BE2C (cell line): ENCODE results near the gene TALDO1.
A peak's percentile ranks its signal among the peaks of the same experiment; 100 is the strongest.

Source experiments
- DNase-seq: peaks from one replicate; pipeline ENCODE4 v3.0.0-alpha.2; 2020
- H3K27me3 ChIP-seq: fragments of 250-450 bp; sonication (Bioruptor Pico); 2 replicates; pipeline ENCODE4 v1.5.1; 2020; ENCODE audit warnings: mild to moderate bottlenecking
- H3K36me3 ChIP-seq: fragments of 250-450 bp; sonication (Bioruptor Pico); 2 replicates; pipeline ENCODE4 v1.5.1; 2020; ENCODE audit warnings: mild to moderate bottlenecking
- H3K4me1 ChIP-seq: fragments of 250-450 bp; sonication (Bioruptor Pico); 2 replicates; pipeline ENCODE4 v1.5.1; 2020
- H3K4me3 ChIP-seq: 2 replicates; pipeline ENCODE4 v1.5.1; 2011; ENCODE audit warnings: low read depth, low read length
- H3K9me3 ChIP-seq: fragments of 250-450 bp; sonication (Bioruptor Pico); 2 replicates; pipeline ENCODE4 v1.5.1; 2020
- CTCF ChIP-seq: IDR thresholded peaks from 2 replicates; pipeline ENCODE4 v1.5.1; 2012; ENCODE audit warnings: mild to moderate bottlenecking, low read depth, low read length

TALDO1 gene

GRCh38 chr11:742571-743201 lies 4.6 kb upstream of the TALDO1 start:
- no peaks in the 10 kb centered on the region for H3K4me1 ChIP-seq
- H3K9me3 ChIP-seq, result no peaks in the 10 kb centered on the region
- H3K27me3 ChIP-seq, result no peaks in the 10 kb centered on the region
- no peak for DNase-seq
- TF ChIP-seq CTCF, result no peak
- H3K36me3 ChIP-seq, result no peaks in the 10 kb centered on the region; the same call in 1 of the 2 replicates
- no peak overlapping the region for H3K4me3 ChIP-seq

- DNase-seq, result no peak
- Histone ChIP-seq H3K4me3 (no peak overlapping the region), H3K9me3 (no peaks in the 10 kb centered on the region), H3K27me3 (no peaks in the 10 kb centered on the region), H3K4me1 (no peaks in the 10 kb centered on the region), H3K36me3 (no peaks in the 10 kb centered on the region; the same call in 1 of the 2 replicates)
- no peak for TF ChIP-seq CTCF
Measured at GRCh38 chr11:745428-745827, 1.8 kb upstream of the TALDO1 start.

- Histone ChIP-seq H3K36me3 (no peaks in the 10 kb centered on the region; the same call in 1 of the 2 replicates), H3K9me3 (no peaks in the 10 kb centered on the region), H3K4me1 (no peaks in the 10 kb centered on the region), H3K27me3 (no peaks in the 10 kb centered on the region), H3K4me3 (peak overlapping the region; percentile 61)
- no peak for TF ChIP-seq CTCF
- DNase-seq, result peak; percentile 32
Measured at GRCh38 chr11:746289-747157, 741 bp upstream of the TALDO1 start.

- no peaks in the 10 kb centered on the region for H3K27me3 ChIP-seq
- no peaks in the 10 kb centered on the region; the same call in 1 of the 2 replicates for H3K36me3 ChIP-seq
- no peak for DNase-seq
- no peak for TF ChIP-seq CTCF
- H3K9me3 ChIP-seq, result no peaks in the 10 kb centered on the region
- peak overlapping the region; percentile 71 for H3K4me3 ChIP-seq
- H3K4me1 ChIP-seq, result no peaks in the 10 kb centered on the region
Measured at GRCh38 chr11:748007-748359, 719 bp downstream of the TALDO1 start.

GRCh38 chr11:749731-750130 lies 2.5 kb downstream of the TALDO1 start:
- no peaks in the 10 kb centered on the region for H3K4me1 ChIP-seq
- H3K36me3 ChIP-seq, result no peaks in the 10 kb centered on the region; the same call in 1 of the 2 replicates

More at GRCh38 chr11:749731-750130, 2.5 kb downstream of the TALDO1 start:
- H3K9me3 ChIP-seq, result no peaks in the 10 kb centered on the region
- H3K27me3 ChIP-seq, result no peaks in the 10 kb centered on the region
- DNase-seq, result no peak
- TF ChIP-seq CTCF, result no peak
- H3K4me3 ChIP-seq, result no peak overlapping the region
